RWPE1 (cell line): ENCODE results near the gene LYL1.

Experiments
- CTCF ChIA-PET: fragments of 350-600 bp; sonication (Branson Sonifier 250); formaldehyde crosslinking; extraction: SDS; loops from one replicate; lab custom pipeline; 2021; lab: Yijun Ruan, JAX
- POLR2A ChIA-PET: fragments of 400-600 bp; formaldehyde crosslinking; extraction: SDS; loops from one replicate; lab custom pipeline; 2020; ENCODE audit warnings: antibody characterized with exemption; ENCODE audit not compliant: low non-redundant PET; lab: Yijun Ruan, JAX
- DNase-seq: peaks from one replicate; pipeline ENCODE4 v3.0.0; 2012; ENCODE audit warnings: low spot score
- H3K27ac ChIP-seq: fragments of 450-650 bp; 2 replicates; pipeline ENCODE4 v1.5.1; 2017
- CTCF ChIP-seq: fragments of 450-650 bp; conservative IDR thresholded peaks from 2 replicates; pipeline ENCODE4 v1.5.1; 2017; ENCODE audit warnings: low read depth, mild to moderate bottlenecking

LYL1 gene

GRCh38 chr19:13063461-13064091 is 39.1 kb downstream of the LYL1 start:
- POLR2A ChIA-PET: interaction anchor here (0.6 kb wide), 1 partner anchor 335 kb away, joined by 4 read pairs; no protein-coding TSS in a partner anchor
- CTCF ChIA-PET: interaction anchor here (0.6 to 2.0 kb wide), 3 partner anchors 54 to 578 kb away, joined by 3 to 6 read pairs (median 4); no protein-coding TSS in a partner anchor
- peak overlapping the region; percentile 44 for H3K27ac ChIP-seq
- TF ChIP-seq CTCF: no peak
- no peak for DNase-seq

GRCh38 chr19:13062317-13062716 is 40.3 kb downstream of the LYL1 start:
- TF ChIP-seq CTCF: no peak
- CTCF ChIA-PET: interaction anchor here (0.7 to 3.4 kb wide), 7 partner anchors 11 to 97 kb away, joined by 3 to 31 read pairs (median 12); no protein-coding TSS in a partner anchor
- peak overlapping the region; percentile 100 for H3K27ac ChIP-seq
- POLR2A ChIA-PET: no interaction called here
- DNase-seq: no peak

- DNase-seq: peak; percentile 81
- ChIA-PET CTCF (interaction anchor here (0.5 to 3.4 kb wide), 33 partner anchors 9 to 722 kb away, joined by 3 to 31 read pairs (median 6); no protein-coding TSS in a partner anchor), POLR2A (interaction anchor here (0.5 to 0.6 kb wide), 2 partner anchors 38 to 188 kb away, joined by 3 to 4 read pairs; no protein-coding TSS in a partner anchor)
- peak; percentile 95 for TF ChIP-seq CTCF
- H3K27ac ChIP-seq: peak overlapping the region; percentile 100
These were observed 41.4 kb downstream of the LYL1 start for GRCh38 chr19:13060964-13061927.

- no peak for TF ChIP-seq CTCF
- ChIA-PET POLR2A (no interaction called here), CTCF (interaction anchor here (0.6 to 3.4 kb wide), 26 partner anchors 9 to 95 kb away, joined by 3 to 31 read pairs (median 7); no protein-coding TSS in a partner anchor)
- DNase-seq: no peak
- peak overlapping the region; percentile 100 for H3K27ac ChIP-seq
These were observed 42.3 kb downstream of the LYL1 start for GRCh38 chr19:13060233-13060963.

- no peak for DNase-seq
- POLR2A ChIA-PET: no interaction called here
- peak overlapping the region; percentile 100 for H3K27ac ChIP-seq
- CTCF ChIA-PET: interaction anchor here (0.5 to 3.4 kb wide), 6 partner anchors 12 to 219 kb away, joined by 3 to 31 read pairs (median 10); no protein-coding TSS in a partner anchor
- TF ChIP-seq CTCF: no peak
These were observed 43.6 kb downstream of the LYL1 start for GRCh38 chr19:13058951-13059660.
